Trophoblast cell (in vitro differentiated cells and primary cell): ENCODE measurements around the gene MAPK11.

Experiments used
- DNase-seq, 2 donors: peaks; one replicate each; pipeline ENCODE4 v3.0.0-alpha.2; 2016
- H2AFZ ChIP-seq: 2 replicates; pipeline ENCODE4 v1.6.1; 2013; ENCODE audit warnings: low read length, moderate library complexity, mild to moderate bottlenecking; ENCODE audit not compliant: insufficient read depth, poor library complexity
- H2AK5ac ChIP-seq: 2 replicates; pipeline ENCODE4 v1.6.1; 2013; ENCODE audit warnings: mild to moderate bottlenecking, low read length
- H2BK120ac ChIP-seq: 2 replicates; pipeline ENCODE4 v1.6.1; 2013; ENCODE audit warnings: low read length, mild to moderate bottlenecking, moderate library complexity; ENCODE audit not compliant: insufficient read depth, poor library complexity
- H2BK12ac ChIP-seq: 2 replicates; pipeline ENCODE4 v1.6.1; 2013; ENCODE audit warnings: mild to moderate bottlenecking, low read length, moderate library complexity
- H2BK5ac ChIP-seq: 2 replicates; pipeline ENCODE4 v1.6.1; 2013; ENCODE audit warnings: low read length, low read depth, moderate library complexity, mild to moderate bottlenecking; ENCODE audit not compliant: poor library complexity
- H3K14ac ChIP-seq: 2 replicates; pipeline ENCODE4 v1.6.1; 2013; ENCODE audit warnings: mild to moderate bottlenecking, low read length
- H3K18ac ChIP-seq: 2 replicates; pipeline ENCODE4 v1.6.1; 2013; ENCODE audit warnings: mild to moderate bottlenecking, low read length
- H3K23ac ChIP-seq: 2 replicates; pipeline ENCODE4 v1.6.1; 2013; ENCODE audit warnings: low read length
- H3K27ac ChIP-seq: 2 replicates; pipeline ENCODE4 v1.5.1; 2013; ENCODE audit warnings: low read depth, mild to moderate bottlenecking, inconsistent platforms, low read length, moderate library complexity
- H3K27me3 ChIP-seq: 2 replicates; pipeline ENCODE4 v1.6.1; 2013; ENCODE audit warnings: inconsistent platforms, mild to moderate bottlenecking, low read length, moderate library complexity; ENCODE audit not compliant: insufficient read depth
- H3K36me3 ChIP-seq, 2 experiments: 1 replicate in 1 of 2; 2 replicates in 1 of 2; pipeline ENCODE4 v1.6.1; 2013; ENCODE audit warnings: low read length in 2 of 2, mild to moderate bottlenecking in 2 of 2, moderate library complexity in 1 of 2; ENCODE audit not compliant: insufficient read depth in 2 of 2, control insufficient read depth in 1 of 2
- H3K4ac ChIP-seq: 2 replicates; pipeline ENCODE4 v1.6.1; 2013; ENCODE audit warnings: low read depth, mild to moderate bottlenecking, low read length, moderate library complexity
- H3K4me1 ChIP-seq, 2 experiments: 1 replicate in 1 of 2; 2 replicates in 1 of 2; pipeline ENCODE4 v1.6.1; 2013; ENCODE audit warnings: low read length in 2 of 2, mild to moderate bottlenecking in 2 of 2, moderate library complexity in 1 of 2; ENCODE audit not compliant: insufficient read depth in 2 of 2, control insufficient read depth in 1 of 2
- H3K4me2 ChIP-seq: 2 replicates; pipeline ENCODE4 v1.6.1; 2013; ENCODE audit warnings: inconsistent platforms, mild to moderate bottlenecking, low read length, moderate library complexity
- H3K4me3 ChIP-seq: 2 replicates; pipeline ENCODE4 v1.5.1; 2013; ENCODE audit warnings: mild to moderate bottlenecking, low read depth, low read length, inconsistent platforms
- H3K79me1 ChIP-seq: one replicate; pipeline ENCODE4 v1.6.1; 2013; ENCODE audit warnings: low read length
- H3K79me2 ChIP-seq: 2 replicates; pipeline ENCODE4 v1.6.1; 2013; ENCODE audit warnings: low read length, mild to moderate bottlenecking; ENCODE audit not compliant: control insufficient read depth, insufficient read depth, poor library complexity
- H3K9ac ChIP-seq: 2 replicates; pipeline ENCODE4 v1.6.1; 2013; ENCODE audit warnings: mild to moderate bottlenecking, low read length
- H3K9me3 ChIP-seq: 2 replicates; pipeline ENCODE4 v1.6.1; 2013; ENCODE audit warnings: low read depth, mild to moderate bottlenecking, control low read depth, inconsistent platforms, low read length; ENCODE audit not compliant: insufficient read depth
- H4K12ac ChIP-seq: 2 replicates; pipeline ENCODE4 v1.6.1; 2013; ENCODE audit warnings: low read depth, mild to moderate bottlenecking, low read length, moderate library complexity
- H4K8ac ChIP-seq: 2 replicates; pipeline ENCODE4 v1.6.1; 2013; ENCODE audit warnings: low read depth, mild to moderate bottlenecking, low read length, moderate library complexity
- H4K91ac ChIP-seq: one replicate; pipeline ENCODE4 v1.6.1; 2013; ENCODE audit warnings: low read depth, mild to moderate bottlenecking, low read length, moderate library complexity
- WGBS: extraction: QIAGEN DNeasy Blood & Tissue Kit; methylation state at CpG from one replicate; pipeline ENCODE4 v1.1.7; 2013; ENCODE audit warnings: missing lambda C conversion rate; ENCODE audit not compliant: insufficient read length, insufficient coverage; ENCODE audit errors: extremely low coverage; 5-methylcytosine and 5-hydroxymethylcytosine counted together

The MAPK11 gene

GRCh38 chr22:50278956-50279619 lies 8.9 kb upstream of the MAPK11 start:
- H3K18ac ChIP-seq, result no peak overlapping the region
- H3K4ac ChIP-seq, result no peak overlapping the region
- no peak overlapping the region for H3K4me2 ChIP-seq
- DNase-seq, result peak; percentile 84 to 85
- no peak overlapping the region for H2AK5ac ChIP-seq
- no peak overlapping the region for H2BK120ac ChIP-seq
- no peaks in the 10 kb centered on the region for H3K27me3 ChIP-seq
- H3K79me1 ChIP-seq, result peaks cover 15% of the 10 kb centered on the region
- no peak overlapping the region for H4K8ac ChIP-seq
- H3K4me1 ChIP-seq, result peaks cover 16 to 26% of the 10 kb centered on the region in 2 experiments
- no peak overlapping the region for H2BK5ac ChIP-seq
- peaks cover 5% of the 10 kb centered on the region for H3K9me3 ChIP-seq
- H3K79me2 ChIP-seq, result peaks cover 10% of the 10 kb centered on the region
- no peak overlapping the region for H3K14ac ChIP-seq
- H3K23ac ChIP-seq, result no peak overlapping the region
- H3K9ac ChIP-seq, result no peak overlapping the region
- no peak overlapping the region for H4K12ac ChIP-seq
- no peak overlapping the region for H2AFZ ChIP-seq
- H3K27ac ChIP-seq, result no peak overlapping the region
- H4K91ac ChIP-seq, result no peak overlapping the region
- no peak overlapping the region for H3K4me3 ChIP-seq
- no peak overlapping the region for H2BK12ac ChIP-seq
- H3K36me3 ChIP-seq, result peaks cover 84 to 90% of the 10 kb centered on the region in 2 experiments
- no CpG with 5 or more reads among the region's 30 CpGs for WGBS

- Histone ChIP-seq H3K4me3 (no peak overlapping the region), H2AK5ac (no peak overlapping the region), H4K91ac (no peak overlapping the region), H3K18ac (no peak overlapping the region), H2AFZ (no peak overlapping the region), H3K4me1 (peaks cover 16 to 26% of the 10 kb centered on the region in 2 experiments), H3K9ac (no peak overlapping the region), H3K36me3 (peaks cover 83 to 87% of the 10 kb centered on the region in 2 experiments), H3K27me3 (no peaks in the 10 kb centered on the region), H3K27ac (no peak overlapping the region), H3K4ac (no peak overlapping the region), H3K79me1 (peaks cover 15% of the 10 kb centered on the region), H4K12ac (no peak overlapping the region), H2BK12ac (no peak overlapping the region), H2BK5ac (no peak overlapping the region), H3K23ac (no peak overlapping the region), H3K4me2 (no peak overlapping the region), H2BK120ac (no peak overlapping the region), H3K9me3 (peaks cover 5% of the 10 kb centered on the region), H3K14ac (no peak overlapping the region), H3K79me2 (peaks cover 10% of the 10 kb centered on the region), H4K8ac (no peak overlapping the region)
- peak; percentile 70 to 73 for DNase-seq
- no CpG with 5 or more reads among the region's 21 CpGs for WGBS
These were observed 8.3 kb upstream of the MAPK11 start for GRCh38 chr22:50278461-50278860.

- Histone ChIP-seq H3K4me1 (peaks cover 12 to 21% of the 10 kb centered on the region in 2 experiments), H2AFZ (no peak overlapping the region), H2BK120ac (no peak overlapping the region), H3K27me3 (no peaks in the 10 kb centered on the region), H3K18ac (no peak overlapping the region), H4K12ac (no peak overlapping the region), H2BK12ac (no peak overlapping the region), H3K4ac (no peak overlapping the region), H3K79me1 (peaks cover 10% of the 10 kb centered on the region), H3K9ac (no peak overlapping the region), H3K36me3 (peaks cover 80 to 81% of the 10 kb centered on the region in 2 experiments), H3K14ac (no peak overlapping the region), H3K4me2 (no peak overlapping the region), H2BK5ac (no peak overlapping the region), H3K79me2 (peaks cover 6% of the 10 kb centered on the region), H4K8ac (no peak overlapping the region), H3K23ac (no peak overlapping the region), H3K9me3 (peaks cover 5% of the 10 kb centered on the region), H4K91ac (no peak overlapping the region), H3K4me3 (no peak overlapping the region), H3K27ac (no peak overlapping the region), H2AK5ac (no peak overlapping the region)
- DNase-seq, result no peak
- no CpG with 5 or more reads among the region's 25 CpGs for WGBS
These were observed 7.6 kb upstream of the MAPK11 start for GRCh38 chr22:50277761-50278160.

GRCh38 chr22:50276143-50276542 lies 6.0 kb upstream of the MAPK11 start:
- Histone ChIP-seq H3K9ac (no peak overlapping the region), H2AK5ac (no peak overlapping the region), H3K36me3 (peaks cover 66 to 67% of the 10 kb centered on the region in 2 experiments), H3K4me2 (no peak overlapping the region), H3K79me1 (no peaks in the 10 kb centered on the region), H2BK120ac (no peak overlapping the region), H3K18ac (no peak overlapping the region), H3K27me3 (peaks cover 7% of the 10 kb centered on the region), H4K91ac (no peak overlapping the region), H4K12ac (no peak overlapping the region), H3K14ac (no peak overlapping the region), H2BK5ac (no peak overlapping the region), H3K4me1 (peaks cover 7 to 16% of the 10 kb centered on the region in 2 experiments), H3K9me3 (peaks cover 5% of the 10 kb centered on the region), H2BK12ac (no peak overlapping the region), H2AFZ (no peak overlapping the region), H3K4ac (no peak overlapping the region), H4K8ac (no peak overlapping the region), H3K4me3 (no peak overlapping the region), H3K27ac (no peak overlapping the region), H3K79me2 (no peaks in the 10 kb centered on the region), H3K23ac (no peak overlapping the region)
- peak in 1 of 2 donors; percentile 58 for DNase-seq
- WGBS, result no CpG with 5 or more reads among the region's 25 CpGs
